GM19351 (cell line): Measurements from ENCODE around the gene HDAC9.

Experiments used
- ATAC-seq: cut with Tn5 transposase; IDR thresholded peaks from one replicate; pipeline ENCODE4 v1.9.1; 2021; ENCODE audit warnings: mild to moderate bottlenecking, moderate library complexity; ENCODE audit not compliant: unreplicated experiment

HDAC9 gene

GRCh38 chr7:18495412-18496340 lies at the start of gene HDAC9:
HDAC9 (plus strand) TSS chr7:18495749; CDS start chr7:18496303, 554 bp downstream.
- peak; percentile 83 for ATAC-seq

DNA sequence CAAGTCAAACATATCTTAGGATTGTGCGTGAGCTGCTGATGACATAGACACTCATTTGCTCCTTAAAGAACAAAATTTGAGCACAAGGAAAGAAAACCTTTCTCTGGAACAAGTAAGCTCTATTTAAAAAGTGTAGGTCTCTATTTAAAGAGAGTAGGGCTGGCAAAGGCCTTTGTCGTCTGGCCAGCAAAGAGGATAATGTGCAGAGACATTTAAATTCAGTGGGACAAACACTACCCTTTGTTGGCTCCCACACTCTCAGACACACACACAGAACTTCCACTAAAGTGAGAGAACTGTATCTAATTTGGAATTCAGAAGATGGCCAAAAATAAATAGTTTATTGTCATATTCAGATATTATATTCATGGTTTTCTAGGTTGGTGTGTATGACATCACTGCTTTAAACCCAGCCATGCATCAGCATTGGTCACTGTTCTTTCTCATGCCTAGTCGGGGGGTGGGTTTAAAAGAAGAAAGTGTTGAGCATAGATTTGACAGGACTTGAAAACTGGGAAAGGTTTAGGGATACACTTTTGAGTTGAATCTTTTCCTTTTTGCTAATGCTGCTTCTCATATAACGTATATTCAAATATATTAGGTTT lies 49.5 kb upstream of the HDAC9 start:
- ATAC-seq = no peak

- ATAC-seq = no peak
These were observed 45.5 kb upstream of the HDAC9 start for GRCh38 chr7:18450019-18450418.

DNA sequence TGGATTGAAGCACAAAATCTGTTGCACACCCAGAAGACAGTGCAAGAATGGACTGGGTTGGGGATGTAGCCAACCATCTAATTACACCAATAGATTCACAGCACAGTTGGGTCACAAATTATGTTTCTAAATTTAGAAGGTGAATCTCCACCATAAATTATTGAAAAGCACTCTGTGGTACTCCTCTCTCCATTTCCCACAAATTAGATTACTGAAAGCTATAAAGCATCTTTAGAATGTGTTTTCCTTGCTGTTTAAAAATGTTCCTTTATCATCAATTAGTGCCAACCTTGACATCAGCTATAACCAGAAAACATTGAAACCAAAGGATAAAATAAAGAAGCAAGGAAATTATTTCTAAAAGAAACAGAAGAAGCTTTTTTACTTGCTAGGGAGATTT lies 39.9 kb upstream of the HDAC9 start:
- ATAC-seq = no peak

- no peak for ATAC-seq
These were observed 37.7 kb upstream of the HDAC9 start for GRCh38 chr7:18457832-18458231.

GRCh38 chr7:18458830-18459229 lies 36.7 kb upstream of the HDAC9 start:
- no peak for ATAC-seq

DNA sequence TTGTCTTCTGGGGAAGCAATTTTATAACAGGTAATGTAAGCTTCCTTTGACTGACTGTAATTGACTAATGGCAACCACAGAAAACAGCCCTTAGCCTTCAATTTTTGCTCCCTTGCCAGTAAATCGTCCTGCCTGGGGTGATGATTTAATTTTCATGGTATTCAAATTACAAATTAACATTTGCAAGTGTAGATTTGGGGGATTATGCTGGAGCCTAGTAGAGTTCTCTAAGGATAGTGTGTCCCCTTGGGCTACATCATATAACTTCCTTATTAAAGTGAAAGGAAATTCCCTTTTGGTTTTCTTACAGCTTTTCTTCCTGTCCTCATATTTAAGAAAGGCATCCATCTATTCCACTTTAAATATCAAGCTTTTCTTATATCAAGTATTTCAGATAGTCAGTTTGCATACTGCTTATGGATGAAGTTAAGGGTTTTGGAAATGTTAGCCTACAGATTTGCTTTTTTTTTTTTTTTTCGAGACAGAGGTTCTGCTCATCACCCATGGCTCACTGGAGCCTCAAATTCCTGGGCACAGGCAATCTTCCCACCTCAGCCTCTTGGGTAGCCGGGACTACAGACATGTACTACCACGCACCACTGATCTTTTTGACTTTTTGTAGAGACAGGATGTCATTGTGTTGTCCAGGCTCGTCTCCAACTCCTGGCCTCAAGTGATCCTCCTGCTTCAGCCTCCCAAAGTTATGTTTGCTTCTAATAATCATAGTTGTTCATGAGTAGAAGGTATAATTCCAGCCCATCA lies 35.9 kb upstream of the HDAC9 start:
- ATAC-seq = no peak

DNA sequence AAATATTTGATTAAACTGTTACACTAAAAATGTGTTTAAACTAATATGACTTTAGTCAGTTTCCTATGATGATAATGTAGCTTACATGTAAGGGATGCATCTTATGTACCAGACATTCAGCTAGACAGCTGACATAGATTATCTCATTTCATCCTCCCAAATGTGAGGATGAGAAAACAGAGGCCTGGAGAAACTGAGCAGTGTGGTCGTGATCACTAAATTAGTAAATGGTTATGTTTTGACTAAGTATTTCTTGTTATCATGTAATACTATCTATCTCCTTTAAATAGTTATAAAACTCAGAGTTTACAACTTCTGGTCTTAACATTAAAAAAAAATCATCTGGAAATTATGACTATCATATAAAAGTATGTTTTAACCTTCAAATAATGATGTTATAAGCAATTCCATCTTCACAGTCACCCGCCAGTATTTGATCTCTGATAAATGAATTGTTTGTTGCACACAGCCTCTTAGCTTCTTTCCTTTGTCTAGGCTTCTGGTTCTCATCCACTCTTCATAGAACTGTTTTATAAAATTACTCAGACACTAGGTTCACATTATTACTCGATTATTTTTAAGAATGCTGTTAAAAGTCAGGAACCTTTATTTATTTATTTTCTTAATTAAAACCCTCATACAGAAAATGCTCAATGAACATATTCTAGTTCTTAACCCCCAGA lies 33.6 kb upstream of the HDAC9 start:
- peak; percentile 82 for ATAC-seq

- ATAC-seq = no peak
These were observed 30.7 kb upstream of the HDAC9 start for GRCh38 chr7:18464830-18465229.

DNA sequence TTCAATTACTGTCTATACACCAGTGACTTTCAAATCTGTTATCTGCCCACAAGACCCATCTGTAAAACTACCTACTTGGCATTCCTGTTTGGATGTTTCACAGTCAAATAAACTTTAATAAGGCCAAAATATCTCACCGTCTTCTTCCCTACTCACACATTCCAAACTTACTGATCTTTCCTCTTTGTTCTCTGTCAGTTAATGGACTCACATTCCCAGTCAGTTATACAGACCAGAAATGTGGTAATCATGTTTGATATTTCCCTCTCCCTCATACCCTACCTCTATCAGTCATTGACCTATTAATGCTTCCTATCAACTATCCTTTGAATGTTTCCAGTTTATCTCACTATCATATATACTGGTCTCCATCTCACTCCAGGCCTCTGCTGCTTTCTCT lies 28.5 kb upstream of the HDAC9 start:
- ATAC-seq = no peak

DNA sequence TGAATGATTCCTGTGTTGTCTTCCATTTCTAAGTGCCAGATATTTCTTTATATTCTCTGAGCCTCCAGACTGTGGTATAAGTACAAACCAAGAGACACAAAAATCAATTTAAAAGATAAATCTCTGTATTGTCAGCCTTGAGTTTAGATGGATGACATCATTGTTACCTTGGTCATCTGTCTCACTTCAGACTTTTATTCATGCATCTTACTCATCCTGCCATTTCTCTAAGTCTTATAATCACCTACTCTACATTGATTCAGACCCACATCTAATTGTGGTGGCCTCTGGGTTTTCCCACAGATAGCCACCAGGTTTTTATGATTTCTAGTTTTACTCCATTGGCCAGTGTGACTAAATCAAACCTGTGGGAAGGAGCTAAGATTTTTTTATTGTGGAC lies 26.8 kb upstream of the HDAC9 start:
- peak; percentile 69 for ATAC-seq

GRCh38 chr7:18469316-18469715 lies 26.2 kb upstream of the HDAC9 start:
- ATAC-seq = peak; percentile 60

DNA sequence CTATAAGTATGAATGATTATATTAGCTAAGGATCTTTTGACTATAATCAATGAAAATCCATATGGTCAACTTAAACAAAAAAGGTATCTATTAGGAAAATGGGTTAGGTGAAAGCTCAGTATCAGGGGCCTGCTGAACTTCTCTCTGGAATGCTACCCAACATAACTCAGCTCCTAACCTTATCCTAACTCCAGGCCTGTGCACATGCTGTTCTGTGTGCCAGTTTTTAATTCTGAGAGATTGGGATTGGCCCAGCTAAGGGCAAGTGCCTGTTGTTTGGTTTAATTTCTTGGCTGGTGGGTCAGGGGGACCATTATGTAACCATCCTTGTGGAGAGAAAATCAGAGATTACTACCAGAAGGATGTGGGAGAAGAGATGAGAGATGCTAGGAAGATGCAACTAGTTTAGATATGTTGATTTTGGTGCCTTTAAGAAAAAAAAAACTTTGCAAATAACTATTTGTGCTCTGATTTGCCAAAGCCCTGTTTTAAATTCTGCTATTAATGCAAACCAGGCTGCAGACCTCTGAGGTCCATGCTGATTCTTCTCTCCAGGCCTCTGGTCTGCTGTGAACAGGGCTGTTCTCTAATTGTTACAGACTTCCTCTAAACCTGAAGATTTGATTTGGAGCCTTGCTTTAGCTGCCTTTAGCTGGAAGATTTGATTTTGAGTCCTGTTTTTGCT lies 23.9 kb upstream of the HDAC9 start:
- no peak for ATAC-seq

- ATAC-seq = no peak
These were observed 23.4 kb upstream of the HDAC9 start for GRCh38 chr7:18472161-18472483.

DNA sequence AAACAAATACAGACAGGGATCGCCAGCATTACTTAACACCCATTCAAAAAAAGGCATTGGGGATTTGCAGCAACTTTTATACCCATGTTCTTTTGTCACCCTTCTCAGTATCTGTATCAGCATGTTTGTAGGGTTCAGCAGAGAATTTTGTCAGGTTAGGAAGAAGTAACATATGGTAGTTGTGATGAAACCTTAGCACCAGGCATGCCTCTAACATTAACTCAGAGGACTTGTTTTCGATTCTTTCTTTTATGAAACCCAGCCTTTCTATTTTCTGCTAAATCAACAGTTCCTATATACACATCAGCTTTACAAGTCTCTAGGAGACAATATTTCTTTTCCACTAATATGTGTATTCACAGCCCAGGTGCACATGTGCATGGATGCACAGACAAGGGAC lies 22.4 kb upstream of the HDAC9 start:
- ATAC-seq = no peak

- no peak for ATAC-seq
These were observed 20.6 kb upstream of the HDAC9 start for GRCh38 chr7:18474944-18475343.

GRCh38 chr7:18475488-18475887 lies 20.1 kb upstream of the HDAC9 start:
- no peak for ATAC-seq

GRCh38 chr7:18481776-18482175 lies 13.8 kb upstream of the HDAC9 start:
- ATAC-seq = no peak

DNA sequence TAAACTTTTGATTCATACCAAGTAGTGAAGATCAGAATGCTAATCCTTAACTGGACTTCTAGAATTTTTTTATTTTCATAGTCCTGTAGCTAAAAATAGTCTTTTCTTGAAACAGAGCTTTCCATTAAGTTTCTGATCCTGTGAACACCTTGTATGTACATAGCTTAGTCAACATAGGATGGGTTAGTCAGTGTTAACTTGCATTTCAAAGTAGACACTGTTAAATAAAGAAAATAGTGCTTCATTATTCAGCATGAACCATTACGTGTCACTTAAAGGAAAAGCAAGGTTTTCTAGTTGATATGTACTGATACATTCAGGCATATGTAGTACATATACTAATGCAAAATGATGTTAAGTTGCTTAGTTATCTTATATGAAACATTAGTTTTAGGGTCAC lies 7.5 kb upstream of the HDAC9 start:
- ATAC-seq = no peak

DNA sequence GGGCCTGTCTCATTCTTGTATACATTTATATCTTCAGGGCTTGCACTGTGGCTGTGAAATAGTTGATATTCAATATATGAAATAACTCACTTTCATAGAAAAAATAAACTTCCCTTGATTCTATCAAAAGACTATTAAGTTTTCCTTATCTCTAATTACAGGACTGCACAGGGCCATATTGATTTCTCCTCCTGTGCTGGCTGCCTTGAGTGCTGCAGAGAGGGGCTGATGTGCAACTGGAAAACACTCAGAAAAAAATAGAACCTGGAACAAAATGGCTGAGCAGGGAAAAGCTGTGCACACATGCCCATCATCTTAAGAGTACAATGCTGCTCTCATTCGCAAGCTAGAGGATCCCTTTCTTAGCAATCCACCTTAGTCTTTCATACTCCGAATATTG lies 5.9 kb upstream of the HDAC9 start:
- ATAC-seq = no peak

GRCh38 chr7:18491871-18492270 lies 3.7 kb upstream of the HDAC9 start:
- ATAC-seq = no peak
